HUDEP-2 (cell line): Measurements from ENCODE around the gene TMEM254.
"Not testable (repeated sequence)": the region's sequence is repeated elsewhere in the genome, so short reads cannot be mapped to it uniquely, and the experiment has no call there.

Experiments used
- DNase-seq, 76 experiments: peaks; one replicate each; lab custom pipeline; 2025; ENCODE audit not compliant: unreplicated experiment in 76 of 76; lab: John Stamatoyannopoulos, UW

Gene TMEM254, protein sequence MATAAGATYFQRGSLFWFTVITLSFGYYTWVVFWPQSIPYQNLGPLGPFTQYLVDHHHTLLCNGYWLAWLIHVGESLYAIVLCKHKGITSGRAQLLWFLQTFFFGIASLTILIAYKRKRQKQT

GRCh38 chr10:80078448-80079311 is at the start of gene TMEM254:
TMEM254 (plus strand) TSS chr10:80078665; CDS start chr10:80078700, 35 bp downstream.
- peak in 75 of 76 experiments; percentile 12 to 87 (median 75) for DNase-seq

- DNase-seq: peak in 17 of 76 experiments; percentile 0 to 38 (median 7)
Measured at GRCh38 chr10:80029205-80029604, 49.3 kb upstream of the TMEM254 start.

GRCh38 chr10:80029865-80030264 is 48.6 kb upstream of the TMEM254 start:
- DNase-seq: not testable (repeated sequence)

GRCh38 chr10:80032503-80032902 is 46.0 kb upstream of the TMEM254 start:
- DNase-seq: no peak

DNA sequence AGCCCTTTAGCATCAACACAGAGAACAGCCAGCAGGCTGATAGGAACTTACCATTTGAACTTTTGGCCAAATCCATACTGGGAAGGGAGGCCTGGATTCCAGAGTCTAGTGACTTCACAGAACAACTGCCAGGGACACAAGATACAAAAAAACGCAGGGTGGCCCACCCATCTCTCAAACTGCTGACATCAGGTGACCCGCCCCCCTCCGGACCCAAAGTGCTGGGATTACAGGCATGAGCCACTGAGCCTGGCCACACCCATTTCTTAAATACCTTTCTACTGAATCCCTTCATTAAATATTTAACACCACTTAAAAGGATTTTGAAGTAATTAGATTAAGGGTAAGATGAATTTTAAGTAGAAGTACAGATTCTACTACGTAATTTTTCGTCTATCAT is 43.7 kb upstream of the TMEM254 start:
- DNase-seq: not testable (repeated sequence)

DNA sequence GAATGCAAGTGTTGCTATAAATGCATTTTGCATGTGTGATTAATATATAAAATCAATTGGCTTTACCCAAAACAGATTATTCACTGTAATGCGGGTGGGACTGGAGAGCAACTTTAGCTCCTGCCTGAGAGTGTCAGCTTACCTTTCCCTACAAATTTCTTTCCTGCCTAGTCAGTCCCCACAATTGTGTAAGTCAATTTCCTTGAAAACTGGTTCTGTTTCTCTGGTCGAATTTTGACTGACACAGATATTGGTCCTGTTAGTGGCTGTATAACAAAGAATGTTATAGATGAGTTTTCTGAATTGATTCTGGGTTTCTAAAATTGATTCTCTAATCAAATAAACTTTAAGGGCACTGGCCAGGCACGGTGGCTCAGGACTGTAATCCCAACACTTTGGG is 43.0 kb upstream of the TMEM254 start:
- not testable (repeated sequence) for DNase-seq

GRCh38 chr10:80036921-80037500 is 41.5 kb upstream of the TMEM254 start:
- DNase-seq: not testable (repeated sequence)

DNA sequence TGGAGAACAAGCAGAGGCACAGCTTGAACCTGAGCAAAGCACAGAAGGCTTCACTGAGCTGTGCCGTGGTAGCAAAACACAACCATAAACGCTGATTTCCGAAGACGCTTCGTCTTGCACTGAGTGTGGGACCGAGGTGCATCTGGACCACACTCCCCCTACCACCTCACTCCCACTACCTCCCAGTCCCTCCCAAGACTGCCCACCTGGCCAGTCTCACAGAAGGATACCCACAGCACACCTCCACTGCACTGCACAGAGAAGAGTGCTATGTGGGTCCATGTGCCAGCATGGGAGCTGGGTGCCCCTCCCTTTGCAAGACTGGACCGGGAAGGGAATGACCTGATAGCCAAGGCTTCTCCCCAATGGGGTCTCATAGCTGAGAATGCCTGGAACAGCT is 40.2 kb upstream of the TMEM254 start:
- not testable (repeated sequence) for DNase-seq

GRCh38 chr10:80041162-80041561 is 37.3 kb upstream of the TMEM254 start:
- no peak for DNase-seq

- DNase-seq: peak in 1 of 76 experiments; percentile 4
Measured at GRCh38 chr10:80044935-80045334, 33.5 kb upstream of the TMEM254 start.

DNA sequence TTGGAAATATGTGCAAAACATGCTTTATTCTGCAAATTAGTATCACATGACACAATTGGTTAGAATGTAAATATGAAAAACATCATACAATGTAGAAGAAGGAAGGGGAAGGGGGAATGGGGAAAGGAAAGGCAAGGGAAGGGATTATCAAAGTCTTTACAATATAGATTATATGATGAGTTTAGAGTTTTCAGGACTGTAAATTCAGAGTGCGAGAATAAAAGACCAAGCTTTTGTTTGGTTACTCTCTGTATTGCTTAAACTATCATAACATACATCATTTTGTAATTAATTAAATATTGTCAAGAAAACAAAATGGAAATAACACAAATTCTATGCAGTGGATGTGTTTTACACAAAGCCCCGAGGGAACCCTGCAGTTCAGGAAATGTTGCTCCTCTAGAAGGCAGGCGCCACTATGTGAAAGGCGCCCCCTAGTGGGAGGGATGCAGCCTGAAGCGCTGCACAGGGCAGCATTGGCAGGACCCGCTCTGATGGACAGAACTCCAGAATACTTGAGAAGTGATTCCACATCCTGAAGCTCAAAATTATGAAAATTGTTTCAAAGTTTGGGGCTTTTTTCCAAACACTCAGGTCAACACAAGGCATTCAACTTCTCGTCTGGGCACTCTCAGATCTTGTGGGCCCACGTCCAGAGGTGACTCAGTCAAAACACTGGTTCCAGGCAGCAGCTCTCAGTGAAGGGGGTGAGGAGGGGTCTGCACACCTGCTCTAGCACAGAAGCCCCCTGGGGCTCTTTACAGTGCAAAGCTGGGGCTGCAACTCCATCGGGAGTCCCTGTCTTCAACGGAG is 31.6 kb upstream of the TMEM254 start:
- DNase-seq: peak in 59 of 76 experiments; percentile 1 to 71 (median 41)

GRCh38 chr10:80050752-80051151 is 27.7 kb upstream of the TMEM254 start:
- DNase-seq: no peak

- DNase-seq: no peak
Measured at GRCh38 chr10:80051993-80052392, 26.5 kb upstream of the TMEM254 start.

GRCh38 chr10:80055760-80056159 is 22.7 kb upstream of the TMEM254 start:
- DNase-seq: no peak

DNA sequence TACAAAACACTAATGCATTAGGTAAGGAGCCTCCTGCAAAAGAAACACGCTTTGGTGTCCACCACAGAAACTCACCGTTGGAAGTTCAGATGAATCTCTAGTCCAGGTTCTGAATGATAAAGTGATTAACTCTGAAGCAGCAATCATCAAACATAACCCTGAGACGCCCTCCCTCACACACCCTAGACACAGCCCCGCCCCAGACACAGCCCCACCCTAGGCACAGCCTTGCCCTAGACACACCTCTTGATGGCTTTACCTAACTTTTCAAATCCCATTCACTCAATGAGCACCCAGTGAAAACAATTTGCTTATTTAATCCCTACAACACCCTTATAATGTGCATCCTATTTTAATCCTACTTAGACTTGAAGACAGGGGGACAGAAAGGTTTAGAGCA is 21.3 kb upstream of the TMEM254 start:
- DNase-seq: no peak

DNA sequence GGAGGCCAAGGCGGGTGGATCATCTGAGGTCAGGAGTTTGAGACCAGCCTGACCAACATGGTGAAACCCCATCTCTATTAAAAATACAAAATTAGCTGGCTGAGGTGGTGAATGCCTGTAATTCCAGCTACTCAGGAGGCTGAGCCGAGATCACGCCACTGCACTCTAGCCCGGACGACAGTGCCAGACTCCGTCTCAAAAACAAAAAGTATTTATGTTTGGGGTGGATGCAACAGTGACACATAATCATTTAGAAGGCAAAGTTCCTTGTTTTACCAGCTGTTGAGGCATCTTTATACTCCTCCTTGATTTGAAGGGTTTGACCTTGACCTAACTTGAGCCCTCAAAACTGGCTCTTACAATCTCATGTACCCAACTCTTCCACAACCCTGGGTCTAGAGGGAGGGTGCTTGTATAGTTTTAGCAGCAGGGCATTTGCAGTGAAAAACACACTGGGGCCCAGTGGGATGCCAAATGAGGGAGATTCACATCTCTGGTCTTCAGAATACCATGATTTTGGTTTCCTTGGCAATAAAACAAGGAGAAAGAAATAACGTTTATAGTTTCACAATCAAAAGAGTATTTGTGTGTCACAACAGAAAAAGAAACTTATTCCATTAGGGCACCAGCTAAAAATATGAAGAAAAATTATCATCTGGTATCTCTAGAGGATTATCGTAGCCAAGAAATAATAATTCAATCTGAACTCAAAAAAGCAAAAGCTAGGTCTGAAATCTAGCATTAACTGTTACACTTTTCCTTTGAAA is 14.2 kb upstream of the TMEM254 start:
- DNase-seq: no peak

DNA sequence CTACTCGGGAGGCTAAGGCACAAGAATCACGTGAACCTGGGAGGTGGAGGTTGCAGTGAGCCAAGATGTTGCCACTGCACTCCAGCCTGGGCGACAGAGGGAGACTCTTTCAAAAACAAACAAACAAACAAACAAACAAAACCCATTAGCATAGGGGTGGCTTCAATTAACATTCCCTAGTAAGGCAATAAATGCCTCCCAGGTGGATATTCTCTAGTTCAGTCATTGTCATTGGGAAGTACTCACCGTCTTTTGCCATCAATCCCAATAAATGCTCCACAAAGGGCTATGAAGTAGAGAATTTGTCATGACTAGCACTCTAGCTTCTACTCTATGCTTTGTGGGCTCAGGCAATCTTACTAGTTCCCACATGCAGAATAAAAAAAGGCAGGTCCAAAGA is 11.7 kb upstream of the TMEM254 start:
- DNase-seq: no peak

DNA sequence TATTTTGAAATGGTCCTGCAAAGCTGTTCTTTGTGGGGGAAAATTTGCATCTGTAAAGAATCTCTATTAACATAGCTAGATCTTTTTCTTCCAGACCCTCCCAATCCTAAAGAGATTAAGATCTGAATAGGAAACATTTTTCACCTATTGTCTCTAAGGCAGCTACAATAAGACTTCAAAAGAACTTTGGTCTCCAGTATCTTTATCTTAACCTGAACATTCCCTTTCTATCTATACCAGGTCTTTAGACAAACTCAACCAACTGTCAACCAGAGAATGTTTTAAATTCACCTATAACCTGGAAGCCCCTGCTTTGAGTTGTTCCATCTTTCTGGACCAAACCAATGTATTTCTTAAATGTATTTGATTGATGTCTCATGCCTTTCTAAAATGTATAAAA is 10.6 kb upstream of the TMEM254 start:
- DNase-seq: not testable (repeated sequence)

GRCh38 chr10:80068270-80068669 is 10.2 kb upstream of the TMEM254 start:
- no peak for DNase-seq

- no peak for DNase-seq
Measured at GRCh38 chr10:80070057-80070456, 8.4 kb upstream of the TMEM254 start.
